ENCODE results near the gene RSPH6A. TPM values are rescaled to one million over a fixed set of nuclear protein-coding genes. Genes with fewer than 3 reads are reported as not detected.

RSPH6A gene
- total RNA-seq = not detected in 2 replicates

DNA sequence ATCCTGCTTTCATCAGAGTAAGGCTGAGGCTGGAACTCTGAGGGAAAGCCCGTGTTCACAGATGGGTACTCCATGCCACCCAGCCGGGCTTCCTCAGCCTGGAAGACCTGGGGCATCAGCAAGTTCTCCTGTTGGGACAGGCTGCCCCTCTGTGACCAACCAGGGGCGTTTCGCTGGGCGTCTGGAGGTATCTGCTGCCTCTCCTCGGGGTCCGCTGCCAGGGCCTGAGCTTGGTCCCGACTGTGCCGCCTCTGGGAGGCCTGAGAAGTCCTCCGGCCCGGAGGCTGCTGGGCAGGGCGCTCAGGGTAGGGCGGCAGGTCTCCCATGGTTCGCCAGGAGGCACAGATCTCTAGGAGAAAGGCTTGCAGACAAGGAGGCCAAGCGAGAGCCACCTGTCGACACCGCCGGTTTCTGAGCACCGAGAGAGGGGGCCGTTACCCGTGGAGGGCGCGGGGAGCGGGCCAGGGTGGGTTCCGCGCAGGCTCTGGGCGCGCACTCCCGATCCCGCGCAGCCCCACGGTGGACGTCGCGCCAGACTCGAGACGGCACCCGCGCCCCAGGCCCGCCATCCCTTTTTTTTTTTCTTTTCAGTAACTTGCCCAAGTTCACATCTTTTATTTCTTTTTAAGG lies at the start of gene RSPH6A:
RSPH6A (minus strand) TSS at position 458 of the 630 bp plus-strand sequence; CDS start at position 326, 132 bp downstream.

DNA sequence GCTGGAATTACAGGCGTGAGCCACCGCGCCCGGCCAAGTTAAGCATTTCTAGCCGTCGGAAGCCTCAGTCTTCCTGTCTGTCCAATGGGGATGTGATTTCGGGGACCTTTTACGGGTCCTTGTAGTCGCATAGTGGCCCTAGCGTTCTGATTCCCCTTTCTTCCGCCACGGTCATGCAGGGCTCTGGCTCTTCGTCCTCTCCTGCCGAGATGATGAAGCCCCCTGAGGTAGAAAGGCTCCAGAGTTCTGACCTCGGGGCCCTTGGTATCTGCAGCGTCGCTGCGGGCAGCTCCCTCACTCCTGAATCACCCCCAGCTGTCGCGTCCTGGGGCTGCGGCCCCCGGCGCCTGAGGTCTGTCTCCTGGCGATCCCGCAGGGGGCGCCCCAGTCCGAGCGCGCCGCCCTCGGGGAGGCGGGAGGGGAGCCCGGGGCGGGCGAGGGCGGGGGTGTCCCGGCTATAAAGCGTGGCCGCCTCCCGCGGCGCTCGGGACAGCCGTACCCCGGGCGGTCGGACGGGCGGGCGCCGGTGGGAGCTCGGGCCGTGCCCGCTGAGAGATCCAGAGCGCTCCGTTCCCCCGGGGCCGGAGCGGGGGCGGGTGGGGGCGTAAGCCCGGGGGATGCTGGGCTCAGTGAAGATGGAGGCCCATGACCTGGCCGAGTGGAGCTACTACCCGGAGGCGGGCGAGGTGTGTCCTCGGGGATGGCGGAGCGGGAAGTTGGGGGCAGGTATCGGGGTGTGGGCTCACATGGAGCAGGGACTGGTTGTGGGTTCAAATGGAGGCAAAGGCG lies 48.9 kb upstream of the RSPH6A start, which contains the start of gene FOXA3:
FOXA3 (plus strand) TSS at position 487 of the 789 bp plus-strand sequence; CDS start at position 618, 131 bp downstream.

DNA sequence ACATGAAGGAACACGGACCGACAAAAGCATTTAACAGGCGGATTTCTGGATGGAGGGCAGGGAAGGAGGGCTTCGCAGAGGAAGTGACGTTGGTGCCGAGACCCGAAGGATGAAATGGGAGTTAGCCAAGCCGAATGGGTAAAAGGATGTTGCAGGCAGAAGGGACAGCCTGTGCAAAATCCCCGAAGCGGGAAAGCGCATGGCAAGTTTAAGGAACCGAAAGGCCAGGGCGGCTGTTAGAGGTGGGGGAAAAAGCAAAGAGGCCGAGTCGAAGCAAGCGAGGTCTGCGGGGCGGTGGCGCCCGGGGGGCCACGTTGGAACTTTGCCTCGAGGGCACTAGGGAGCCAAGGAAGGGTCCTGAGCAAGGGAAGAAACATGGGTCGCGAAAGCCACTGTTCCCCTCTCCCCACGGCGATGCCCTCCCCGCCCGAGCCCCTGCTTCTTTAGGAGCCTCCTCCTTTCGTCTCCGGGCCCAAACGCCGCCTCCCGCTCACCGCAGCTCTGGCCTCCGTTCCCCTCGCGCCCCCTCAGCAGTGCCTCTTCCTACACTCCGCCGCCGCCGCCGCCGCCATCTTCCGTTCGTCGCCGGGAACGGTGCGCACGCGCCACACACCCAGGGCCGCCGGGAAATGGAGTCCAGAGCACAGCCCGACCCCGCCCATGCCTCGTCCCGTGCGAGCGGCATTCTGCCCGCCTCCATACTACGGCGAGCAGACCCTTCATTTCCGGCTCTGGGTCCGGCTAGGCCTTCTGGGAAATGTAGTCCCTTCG lies 47.6 kb upstream of the RSPH6A start, which contains the start of gene SYMPK:
SYMPK (minus strand) TSS at position 584 of the 771 bp plus-strand sequence. CDS start 8,652 bp downstream, outside the sequence.

DNA sequence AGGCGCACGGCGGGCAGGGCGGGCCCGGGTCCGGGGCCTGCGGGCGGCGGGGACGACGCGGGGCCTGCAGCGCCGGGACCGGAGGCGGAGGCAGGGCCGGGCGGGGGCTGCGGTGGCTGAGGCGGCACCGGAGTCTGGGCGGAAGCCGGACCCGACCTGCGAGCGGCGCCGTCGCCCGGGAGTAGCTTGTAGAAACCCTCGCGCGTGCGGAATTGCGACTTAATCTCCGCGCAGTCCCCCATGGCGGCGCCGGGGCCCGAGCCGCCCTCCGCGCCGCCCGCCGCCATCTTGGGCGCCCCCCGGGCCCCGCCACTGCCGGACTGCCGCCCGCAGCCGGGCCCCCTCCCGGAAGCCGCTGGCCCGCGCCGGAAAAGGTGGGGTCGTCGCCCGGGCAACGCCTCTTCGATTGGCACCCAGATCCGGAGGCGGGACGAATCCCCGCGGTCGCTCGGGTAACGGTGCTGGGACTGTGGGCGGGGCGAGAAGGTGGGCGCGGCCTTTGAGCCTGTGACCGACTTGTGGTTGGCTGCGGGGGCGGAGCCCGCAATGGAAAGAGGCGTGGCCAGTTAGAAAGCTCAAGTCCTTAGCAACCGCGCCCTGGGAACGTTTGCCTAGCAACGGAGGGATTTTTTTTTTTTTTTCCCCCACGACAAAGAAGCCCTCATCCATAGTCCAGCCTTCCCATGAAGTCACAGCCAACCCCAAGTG lies 22.5 kb downstream of the RSPH6A start, which contains the start of gene DMWD:
DMWD (minus strand) TSS at position 376 of the 708 bp plus-strand sequence; CDS start at position 287, 89 bp downstream.

DNA sequence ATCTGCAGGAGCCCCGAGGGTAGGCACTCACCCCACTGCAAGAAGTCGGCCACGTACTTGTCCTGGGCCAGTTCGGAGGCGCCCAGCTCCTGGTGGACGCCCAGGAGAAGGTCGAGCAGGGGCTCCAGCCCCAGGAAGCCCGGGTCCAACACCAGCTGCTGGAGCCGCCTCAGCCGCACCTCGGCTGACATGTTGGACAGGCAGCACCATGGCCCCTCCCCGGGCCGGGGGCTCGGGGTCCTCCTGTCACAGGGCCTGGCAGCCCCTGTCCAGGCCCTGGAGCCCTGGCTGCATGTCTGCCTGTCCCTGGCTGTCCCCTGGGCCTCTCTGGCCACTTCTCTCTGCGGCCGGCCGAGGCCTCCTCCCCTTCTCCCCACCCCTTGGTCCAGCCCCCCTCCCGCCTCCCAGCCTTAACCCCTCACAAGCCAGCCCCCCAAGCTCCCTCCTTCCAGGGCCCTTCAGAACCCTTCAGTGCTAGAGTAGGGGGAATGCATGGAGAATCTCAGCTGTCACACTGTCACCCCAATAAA lies 32.9 kb downstream of the RSPH6A start, which contains the start of gene DMPK:
DMPK (minus strand) TSS at position 329 of the 530 bp plus-strand sequence; CDS start at position 191, 138 bp downstream.

DNA sequence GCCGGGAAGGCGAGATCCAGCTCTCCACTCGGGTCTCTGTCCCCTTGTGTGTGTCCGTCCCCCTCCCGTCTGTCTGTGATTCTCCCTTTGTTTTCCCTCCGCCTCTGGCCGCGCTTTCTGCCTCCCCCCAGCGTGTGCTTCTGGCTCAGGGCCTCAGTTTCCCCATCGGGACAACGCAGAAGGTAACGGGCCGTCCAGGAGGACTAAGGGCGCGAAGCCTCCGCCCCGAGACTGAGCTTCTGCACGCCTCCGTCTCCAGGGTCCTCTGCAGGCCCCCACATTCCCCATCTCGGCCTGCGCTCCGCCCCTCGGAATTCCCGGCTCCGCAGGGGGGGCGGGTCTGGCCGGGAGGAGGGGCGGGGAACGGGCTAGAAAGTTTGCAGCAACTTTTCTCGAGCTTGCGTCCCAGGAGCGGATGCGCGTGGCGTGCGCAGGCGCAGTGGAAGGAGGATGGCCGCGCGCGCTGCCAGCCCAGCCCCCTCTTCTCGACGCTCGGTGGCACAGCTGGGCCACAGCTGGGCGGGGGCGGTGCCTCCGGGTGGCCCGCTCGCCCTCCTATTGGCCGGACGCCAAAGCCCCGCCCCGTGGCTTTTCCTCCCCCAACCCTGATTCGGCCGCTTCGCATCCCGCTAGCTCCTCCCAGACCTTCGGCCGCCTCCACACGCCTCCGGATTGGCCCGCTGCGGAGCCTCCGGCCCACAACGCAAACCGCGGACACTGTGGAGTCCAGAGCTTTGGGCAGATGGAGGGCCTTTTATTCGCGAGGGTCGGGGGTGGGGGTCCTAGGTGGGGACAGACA lies 45.9 kb downstream of the RSPH6A start, which contains the start of gene SIX5:
SIX5 (minus strand) TSS at position 269 of the 799 bp plus-strand sequence. CDS start 408 bp downstream, outside the sequence.

Other genes starting within 250 kb of the RSPH6A start
- gene OPA3, start 230.5 kb downstream of the RSPH6A start, total RNA-seq = 8.2 and 9.2 TPM in 2 replicates
- 1.5 and 2.0 TPM in 2 replicates for gene GPR4, start 213.1 kb downstream of the RSPH6A start, total RNA-seq
- gene EML2, start 175.9 kb downstream of the RSPH6A start, total RNA-seq = 12.4 and 18.6 TPM in 2 replicates
- gene GIPR, start 147.1 kb downstream of the RSPH6A start, total RNA-seq = 0.12 TPM in 1 of 2 replicates, not detected in the other
- 281 and 314 TPM in 2 replicates for gene SNRPD2, start 123.4 kb downstream of the RSPH6A start, total RNA-seq
- gene QPCTL, start 122.6 kb downstream of the RSPH6A start, total RNA-seq = 10.0 and 18.6 TPM in 2 replicates
- gene FBXO46, start 84.4 kb downstream of the RSPH6A start, total RNA-seq = 8.4 and 9.7 TPM in 2 replicates
- gene MEIOSIN, start 81.9 kb downstream of the RSPH6A start, total RNA-seq = not detected in 2 replicates
- 26.3 and 31.2 TPM in 2 replicates for gene SIX5, start 46.1 kb downstream of the RSPH6A start, total RNA-seq
- gene DMPK, start 32.8 kb downstream of the RSPH6A start, total RNA-seq = 29.4 and 32.7 TPM in 2 replicates
- 25.6 and 27.6 TPM in 2 replicates for gene DMWD, start 22.5 kb downstream of the RSPH6A start, total RNA-seq
- gene SYMPK, start 47.8 kb upstream of the RSPH6A start, total RNA-seq = 26.5 and 45.2 TPM in 2 replicates
- not detected in 2 replicates for gene FOXA3, start 49.0 kb upstream of the RSPH6A start, total RNA-seq
- 36.3 and 38.5 TPM in 2 replicates for gene IRF2BP1, start 70.8 kb upstream of the RSPH6A start, total RNA-seq
- gene MYPOP, start 87.3 kb upstream of the RSPH6A start, total RNA-seq = 4.3 and 5.0 TPM in 2 replicates
- gene NANOS2, start 99.5 kb upstream of the RSPH6A start, total RNA-seq = not detected in 2 replicates
- under 0.01 and 0.60 TPM in 2 replicates for gene NOVA2, start 158.6 kb upstream of the RSPH6A start, total RNA-seq
- 2.6 and 8.5 TPM in 2 replicates for gene CCDC61, start 180.2 kb upstream of the RSPH6A start, total RNA-seq
- gene PGLYRP1, start 207.7 kb upstream of the RSPH6A start, total RNA-seq = not detected in 2 replicates
- gene IGFL4, start 225.7 kb upstream of the RSPH6A start, total RNA-seq = not detected in 2 replicates

All from pericardium fibroblast (primary cell).